ENCODE results near the gene SRRM1. TPM values are rescaled to one million over a fixed set of nuclear protein-coding genes. Genes with fewer than 3 reads are reported as not detected.
A peak's percentile ranks its signal among the peaks of the same experiment; 100 is the strongest.
"Not testable (repeated sequence)": the region's sequence is repeated elsewhere in the genome, so short reads cannot be mapped to it uniquely, and the experiment has no call there.

SRRM1 gene
- total RNA-seq, 1 donor from 2014 or later, result 115 TPM

- intact Hi-C loops (cut with DNase I), result loop anchor here (5.0 kb wide), 2 partner anchors 53 to 143 kb away; partner anchors contain the start of gene CLIC4
- Histone ChIP-seq H3K27ac (peak overlapping the region; percentile 76), H3K9me3 (no peaks in the 10 kb centered on the region), H3K4me3 (no peak overlapping the region), H3K4me1 (peaks cover 45% of the 10 kb centered on the region), H3K27me3 (ENCODE audit: low read depth) (no peaks in the 10 kb centered on the region), H3K36me3 (no peaks in the 10 kb centered on the region)
- peak; percentile 48 to 77 for ATAC-seq
- DNase-seq, result peak; percentile 47
- TF ChIP-seq CTCF (IDR thresholded peaks at IDR 0.05), result no peak
These were observed 51.3 kb downstream of the SRRM1 start for GRCh38 chr1:24694380-24694843.

- peak overlapping the region; percentile 76 for H3K27ac ChIP-seq
- no peak overlapping the region for H3K4me3 ChIP-seq
- no peaks in the 10 kb centered on the region for H3K36me3 ChIP-seq
- peaks cover 45% of the 10 kb centered on the region for H3K4me1 ChIP-seq
- ATAC-seq, result peak; percentile 70 to 74
- intact Hi-C loops (cut with DNase I), result no loop called here
- H3K27me3 ChIP-seq (ENCODE audit: low read depth), result no peaks in the 10 kb centered on the region
- H3K9me3 ChIP-seq, result no peaks in the 10 kb centered on the region
- peak; percentile 59 for DNase-seq
- no peak for TF ChIP-seq CTCF (IDR thresholded peaks at IDR 0.05)
These were observed 52.3 kb downstream of the SRRM1 start for GRCh38 chr1:24695202-24695974.

GRCh38 chr1:24696041-24696755 is 53.1 kb downstream of the SRRM1 start:
- no peak for TF ChIP-seq CTCF (IDR thresholded peaks at IDR 0.05)
- DNase-seq (no peak), ATAC-seq (peak; percentile 5 to 16)
- Histone ChIP-seq H3K27me3 (ENCODE audit: low read depth) (no peaks in the 10 kb centered on the region), H3K4me1 (peaks cover 45% of the 10 kb centered on the region), H3K9me3 (no peaks in the 10 kb centered on the region), H3K36me3 (no peaks in the 10 kb centered on the region), H3K27ac (peak overlapping the region; percentile 76), H3K4me3 (no peak overlapping the region)
- intact Hi-C loops (cut with DNase I), result no loop called here

- intact Hi-C loops (cut with DNase I), result no loop called here
- H3K9me3 ChIP-seq, result no peaks in the 10 kb centered on the region
- TF ChIP-seq CTCF (IDR thresholded peaks at IDR 0.05), result no peak
These were observed 53.7 kb downstream of the SRRM1 start for GRCh38 chr1:24696756-24697330.

GRCh38 chr1:24697453-24698001 is 54.4 kb downstream of the SRRM1 start:
- H3K27me3 ChIP-seq (ENCODE audit: low read depth); ATAC-seq; H3K36me3 ChIP-seq; intact Hi-C loops (cut with DNase I); DNase-seq; H3K27ac ChIP-seq; H3K9me3 ChIP-seq; H3K4me3 ChIP-seq: not testable (repeated sequence)
- peaks cover 44% of the 10 kb centered on the region for H3K4me1 ChIP-seq

More at GRCh38 chr1:24696756-24697330, 53.7 kb downstream of the SRRM1 start:
- ATAC-seq (no peak), DNase-seq (no peak)
- Histone ChIP-seq H3K4me3 (no peak overlapping the region), H3K36me3 (no peaks in the 10 kb centered on the region), H3K27ac (no peak overlapping the region), H3K4me1 (peaks cover 45% of the 10 kb centered on the region), H3K27me3 (ENCODE audit: low read depth) (no peaks in the 10 kb centered on the region)

- ATAC-seq; H3K4me3 ChIP-seq; H3K36me3 ChIP-seq; intact Hi-C loops (cut with DNase I); H3K27me3 ChIP-seq (ENCODE audit: low read depth); H3K27ac ChIP-seq; DNase-seq; H3K9me3 ChIP-seq: not testable (repeated sequence)
- peaks cover 36% of the 10 kb centered on the region for H3K4me1 ChIP-seq
These were observed 55.2 kb downstream of the SRRM1 start for GRCh38 chr1:24698326-24698725.
